Upper lobe of left lung (tissue), 6 donors: Measurements from ENCODE around the gene BOD1. TPM values are rescaled to one million over a fixed set of nuclear protein-coding genes. Genes with fewer than 3 reads are reported as not detected.

ENCODE experiments used
- ATAC-seq, 2 donors: fragments of 200-7000 bp; cut with Tn5 transposase; one replicate each; pipeline ENCODE4 v1.9.1; 2022; ENCODE audit warnings: mild to moderate bottlenecking in 2 of 2, moderate library complexity in 2 of 2; ENCODE audit not compliant: low FRiP score in 2 of 2
- DNase-seq, 2 donors: peaks; one replicate each; pipeline ENCODE4 v3.0.0-alpha.2; 2019 to 2020
- H3K27ac ChIP-seq, 4 donors: fragments of 200-600 bp; sonication (generic); one replicate each; pipeline ENCODE4 v1.5.1; 2016 to 2019
- H3K27me3 ChIP-seq, 4 donors: fragments of 200-600 bp; sonication (generic); one replicate each; pipeline ENCODE4 v1.5.1; 2017 to 2019
- H3K36me3 ChIP-seq, 4 donors: fragments of 200-600 bp; sonication (generic); one replicate each; pipeline ENCODE4 v1.5.1; 2016 to 2019
- H3K4me1 ChIP-seq, 4 donors: fragments of 200-600 bp; sonication (generic); one replicate each; pipeline ENCODE4 v1.5.1; 2018 to 2019
- H3K4me3 ChIP-seq, 4 donors: fragments of 200-600 bp; sonication (generic); one replicate each; pipeline ENCODE4 v1.5.1; 2017 to 2019; ENCODE audit warnings: mild to moderate bottlenecking in 2 of 4, moderate library complexity in 1 of 4
- H3K9me3 ChIP-seq, 4 donors: fragments of 200-600 bp; sonication (generic); one replicate each; pipeline ENCODE4 v1.5.1; 2018 to 2019
- CTCF ChIP-seq, 6 experiments: fragments of 450-650 bp in 4 of 6; fragments of 200-600 bp in 2 of 6; sonication (generic) in 2 of 6; IDR thresholded peaks; one replicate each; pipeline ENCODE4 v1.5.1; 2016 to 2019; ENCODE audit warnings: antibody characterized with exemption in 6 of 6
- EP300 ChIP-seq, 4 donors: sonication (generic); formaldehyde crosslinking; IDR thresholded peaks; one replicate each; pipeline ENCODE4 v1.5.1; 2017; ENCODE audit warnings: antibody characterized with exemption in 4 of 4, control low read depth in 2 of 4
- POLR2A ChIP-seq, 4 donors: fragments of 450-650 bp; IDR thresholded peaks; one replicate each; pipeline ENCODE4 v1.5.1; 2016 to 2017; ENCODE audit warnings: antibody characterized with exemption in 4 of 4, mild to moderate bottlenecking in 2 of 4
- POLR2AphosphoS5 ChIP-seq, 2 donors: sonication (generic); formaldehyde crosslinking; IDR thresholded peaks; one replicate each; pipeline ENCODE4 v1.5.1; 2017; ENCODE audit warnings: antibody characterized with exemption in 2 of 2
- WGBS, 2 donors: methylation state at CpG; one replicate each; pipeline ENCODE4 v1.1.5; 2017 to 2018; 5-methylcytosine and 5-hydroxymethylcytosine counted together
- total RNA-seq, 6 donors: library from RNA; depleted of rRNA in 4 of 6; stranded (reverse); fragments of >200 nt in 4 of 6; gene quantifications; one replicate each; pipeline versions ENCODE4 v1.1.0 to v1.2.1, GENCODE V29; 2016 to 2021
- donor health status: DM: no; HTN: no; CAD: no; lungs with moderate emphysema.
- donor health status: DM: no; HTN: yes; CAD: no; lungs with severe emphysema.

BOD1 gene
- 10 to 100 TPM; 21.6 to 50.2 (median 34.1) TPM for total RNA-seq

GRCh38 chr5:173616577-173617118, at the start of gene BOD1:
Gene BOD1, minus strand, starts transcription at chr5:173616650. Its CDS starts 214 bp downstream, at chr5:173616436.
- H3K4me1 ChIP-seq: peaks cover 27 to 37% (median 32%) of the 10 kb centered on the region in 4 donors
- ATAC-seq: peak; percentile 98 to 99

GRCh38 chr5:173665326-173665725, 48.9 kb upstream of the BOD1 start:
- Histone ChIP-seq H3K4me3 (no peak overlapping the region), H3K9me3 (no peaks in the 10 kb centered on the region), H3K36me3 (no peaks in the 10 kb centered on the region), H3K4me1 (peaks cover 0 to 5% (median 3%) of the 10 kb centered on the region in 4 donors), H3K27me3 (no peaks in the 10 kb centered on the region), H3K27ac (no peak overlapping the region)
- WGBS, 2 donors: 77 to 80% methylated on average over 4 of the region's 4 CpGs
- ATAC-seq: no peak
- DNase-seq: no peak
- TF ChIP-seq POLR2AphosphoS5 (IDR thresholded peaks at IDR 0.05): no peak
- TF ChIP-seq POLR2A (IDR thresholded peaks at IDR 0.05): no peak
- TF ChIP-seq CTCF (IDR thresholded peaks at IDR 0.05): no peak
- TF ChIP-seq EP300 (IDR thresholded peaks at IDR 0.05): no peak

More at GRCh38 chr5:173616577-173617118, at the start of gene BOD1:
- TF ChIP-seq POLR2A (IDR thresholded peaks at IDR 0.05): peak in 1 of 4 donors; percentile 38
- TF ChIP-seq EP300 (IDR thresholded peaks at IDR 0.05): peak in 2 of 4 donors; percentile 65 to 66
- no peak for TF ChIP-seq CTCF (IDR thresholded peaks at IDR 0.05)
- peak; percentile 58 to 81 for TF ChIP-seq POLR2AphosphoS5 (IDR thresholded peaks at IDR 0.05)
- Histone ChIP-seq H3K36me3 (peaks cover 0 to 17% (median 4%) of the 10 kb centered on the region in 4 donors), H3K27ac (peak within 1 kb of the TSS; percentile 89 to 98 (median 91)), H3K4me3 (peak within 1 kb of the TSS; percentile 63 to 93 (median 80)), H3K27me3 (no peaks in the 10 kb centered on the region), H3K9me3 (peaks cover 0 to 3% (median 0%) of the 10 kb centered on the region in 4 donors)
- DNase-seq: peak; percentile 92 to 99
- 4 to 5% methylated on average over 26 to 29 of the region's 37 CpGs for WGBS, 2 donors

- Histone ChIP-seq H3K9me3 (peaks cover 0 to 3% (median 0%) of the 10 kb centered on the region in 4 donors), H3K36me3 (no peaks in the 10 kb centered on the region), H3K4me1 (peaks cover 0 to 5% (median 3%) of the 10 kb centered on the region in 4 donors), H3K27ac (no peak overlapping the region), H3K4me3 (no peak overlapping the region), H3K27me3 (no peaks in the 10 kb centered on the region)
- WGBS, 2 donors: 27 to 34% methylated on average over 6 of the region's 6 CpGs
- ATAC-seq: peak in 1 of 2 donors; percentile 83
- TF ChIP-seq POLR2AphosphoS5 (IDR thresholded peaks at IDR 0.05): no peak
- TF ChIP-seq CTCF (IDR thresholded peaks at IDR 0.05): no peak
- no peak for TF ChIP-seq POLR2A (IDR thresholded peaks at IDR 0.05)
- TF ChIP-seq EP300 (IDR thresholded peaks at IDR 0.05): no peak
- no peak for DNase-seq
Measured at GRCh38 chr5:173664154-173664526, 47.7 kb upstream of the BOD1 start.

GRCh38 chr5:173663352-173664153, 47.1 kb upstream of the BOD1 start:
- Histone ChIP-seq H3K27me3 (no peaks in the 10 kb centered on the region), H3K4me3 (no peak overlapping the region), H3K4me1 (peaks cover 0 to 5% (median 3%) of the 10 kb centered on the region in 4 donors), H3K9me3 (peaks cover 0 to 3% (median 0%) of the 10 kb centered on the region in 4 donors), H3K27ac (no peak overlapping the region), H3K36me3 (no peaks in the 10 kb centered on the region)
- TF ChIP-seq CTCF (IDR thresholded peaks at IDR 0.05) (no peak), EP300 (IDR thresholded peaks at IDR 0.05) (no peak), POLR2A (IDR thresholded peaks at IDR 0.05) (no peak), POLR2AphosphoS5 (IDR thresholded peaks at IDR 0.05) (no peak)
- WGBS, 2 donors: 86 to 89% methylated on average over 13 of the region's 13 CpGs
- no peak for DNase-seq
- peak in 1 of 2 donors; percentile 15 for ATAC-seq
